ENCODE measurements around the gene PAGE1. TPM values are rescaled to one million over a fixed set of nuclear protein-coding genes. Genes with fewer than 3 reads are reported as not detected.
"Not testable (repeated sequence)": the region's sequence is repeated elsewhere in the genome, so short reads cannot be mapped to it uniquely, and the experiment has no call there.

Gene PAGE1, protein sequence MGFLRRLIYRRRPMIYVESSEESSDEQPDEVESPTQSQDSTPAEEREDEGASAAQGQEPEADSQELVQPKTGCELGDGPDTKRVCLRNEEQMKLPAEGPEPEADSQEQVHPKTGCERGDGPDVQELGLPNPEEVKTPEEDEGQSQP
- not detected for total RNA-seq

DNA sequence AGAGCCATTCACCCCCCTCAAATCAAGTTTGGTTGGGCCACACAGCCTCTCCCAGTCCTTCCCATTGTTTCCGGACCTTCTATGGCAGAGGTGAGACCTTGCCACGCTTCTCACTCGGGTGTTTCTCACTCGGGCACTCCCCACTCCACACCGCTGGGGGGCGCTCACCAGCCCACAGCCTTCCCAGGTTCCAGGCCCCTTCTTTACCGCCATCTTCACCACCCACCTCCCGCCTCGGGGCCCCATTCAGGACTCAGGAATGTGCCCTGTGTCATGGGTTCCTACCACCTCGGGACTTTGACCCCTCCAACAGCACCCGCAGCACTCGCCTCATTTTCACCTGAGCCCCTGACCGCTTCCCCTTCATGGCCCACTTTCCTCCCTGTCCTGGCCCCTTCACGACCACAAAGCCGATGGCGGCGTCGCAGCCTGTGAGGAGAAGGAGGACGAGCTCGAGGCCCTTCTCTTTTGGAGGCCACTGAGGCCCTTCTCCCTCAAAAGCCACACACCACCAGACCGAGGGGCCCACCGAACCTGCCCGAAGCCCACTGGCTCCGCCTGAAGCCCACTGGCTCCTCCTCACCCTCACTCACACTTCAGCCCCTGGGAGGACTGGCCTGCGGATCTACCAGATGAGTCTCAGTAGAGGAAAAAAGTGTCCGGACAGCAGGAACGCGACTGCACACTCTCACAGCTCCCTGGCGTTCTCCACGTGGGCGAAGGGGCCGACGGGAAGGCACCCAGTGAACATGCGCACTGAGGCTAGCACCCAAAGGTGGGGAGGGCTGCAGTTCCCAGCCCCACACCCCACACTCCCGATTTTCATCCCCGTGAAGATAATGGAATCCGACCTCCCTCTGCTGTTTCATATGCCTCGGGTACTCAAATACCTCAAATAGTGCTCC, at the start of gene PAGE1:
PAGE1 (minus strand) TSS at position 709 of the 905 bp plus-strand sequence. CDS start 1,214 bp downstream, outside the sequence.
- no peak for DNase-seq
- H3K9me3 Mint-ChIP-seq: no peaks in the 10 kb centered on the region
- H3K27ac Mint-ChIP-seq: no peak within 1 kb of the TSS
- no peaks in the 10 kb centered on the region for H3K36me3 Mint-ChIP-seq
- no peak within 1 kb of the TSS for H3K4me3 Mint-ChIP-seq
- H3K27me3 Mint-ChIP-seq: no peaks in the 10 kb centered on the region
- H3K4me1 Mint-ChIP-seq: no peaks in the 10 kb centered on the region

DNA sequence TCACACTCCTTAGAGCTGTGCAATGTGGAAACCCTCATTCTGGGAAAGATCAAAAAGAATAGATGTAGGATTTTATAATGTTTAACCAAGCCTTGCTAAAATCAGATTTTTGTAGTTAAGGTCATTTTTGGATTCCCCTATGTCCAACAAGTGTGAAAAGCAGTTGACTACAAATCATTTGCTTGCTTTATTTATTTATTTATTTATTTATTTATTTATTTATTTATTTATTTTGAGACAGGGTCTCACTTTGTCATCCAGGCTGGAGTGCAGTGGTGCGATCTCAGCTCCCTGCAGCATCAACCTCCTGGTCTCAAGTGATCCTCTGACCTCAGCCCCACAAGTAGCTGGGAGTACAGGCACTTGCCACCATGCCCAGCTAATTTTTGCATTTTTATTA, 45.7 kb upstream of the PAGE1 start:
- not testable (repeated sequence) for H3K27me3 Mint-ChIP-seq, H3K27ac Mint-ChIP-seq, H3K4me1 Mint-ChIP-seq, H3K36me3 Mint-ChIP-seq, DNase-seq, H3K9me3 Mint-ChIP-seq, H3K4me3 Mint-ChIP-seq

DNA sequence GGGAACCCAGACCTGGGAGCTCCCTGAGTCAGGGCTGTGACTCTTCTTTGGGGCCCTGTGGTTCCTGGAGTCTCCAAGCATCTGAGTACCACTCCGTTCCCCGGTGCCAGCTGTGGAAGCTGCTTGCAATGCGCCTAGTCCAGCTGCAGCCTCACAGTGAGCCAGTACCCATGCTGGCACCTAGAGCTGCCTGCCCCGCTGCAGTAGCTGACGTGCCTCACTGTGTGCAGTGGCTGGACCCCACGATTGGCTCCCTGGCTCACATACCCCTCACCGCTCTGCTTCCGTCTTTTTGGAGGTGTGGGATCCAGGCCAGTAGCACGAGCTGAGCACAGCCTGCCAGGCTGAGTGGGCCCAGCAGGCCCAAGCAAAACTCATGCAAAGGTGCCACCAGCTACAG, 32.1 kb upstream of the PAGE1 start:
- H3K27me3 Mint-ChIP-seq: no peaks in the 10 kb centered on the region
- H3K4me1 Mint-ChIP-seq: peaks cover 2% of the 10 kb centered on the region
- no peaks in the 10 kb centered on the region for H3K36me3 Mint-ChIP-seq
- no peak overlapping the region for H3K27ac Mint-ChIP-seq
- H3K4me3 Mint-ChIP-seq: no peak overlapping the region
- DNase-seq: no peak
- no peaks in the 10 kb centered on the region for H3K9me3 Mint-ChIP-seq

DNA sequence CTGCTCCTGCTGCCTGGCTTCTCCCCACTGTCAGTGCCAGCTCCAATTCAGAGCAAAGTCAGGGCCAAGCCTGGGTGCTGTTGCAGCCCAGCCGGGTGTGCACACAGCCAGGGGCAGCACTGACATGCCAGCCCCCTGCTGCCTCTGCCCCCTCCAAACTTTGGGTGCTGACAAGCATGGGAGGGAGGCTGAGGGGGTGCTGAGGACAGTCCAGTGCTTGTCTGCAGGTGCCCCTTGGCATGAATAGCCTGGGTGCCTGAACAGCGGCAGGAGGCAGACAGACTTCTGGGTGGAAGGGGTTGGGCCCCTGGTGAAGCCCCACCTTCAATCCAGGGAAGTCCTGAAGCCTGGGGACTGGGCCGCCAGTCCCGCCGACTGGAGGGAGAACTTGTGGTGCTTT, 31.2 kb upstream of the PAGE1 start:
- no peak for DNase-seq
- Mint-ChIP-seq H3K36me3 (no peaks in the 10 kb centered on the region), H3K27ac (no peak overlapping the region), H3K27me3 (no peaks in the 10 kb centered on the region), H3K9me3 (no peaks in the 10 kb centered on the region), H3K4me1 (peaks cover 2% of the 10 kb centered on the region), H3K4me3 (no peak overlapping the region)

DNA sequence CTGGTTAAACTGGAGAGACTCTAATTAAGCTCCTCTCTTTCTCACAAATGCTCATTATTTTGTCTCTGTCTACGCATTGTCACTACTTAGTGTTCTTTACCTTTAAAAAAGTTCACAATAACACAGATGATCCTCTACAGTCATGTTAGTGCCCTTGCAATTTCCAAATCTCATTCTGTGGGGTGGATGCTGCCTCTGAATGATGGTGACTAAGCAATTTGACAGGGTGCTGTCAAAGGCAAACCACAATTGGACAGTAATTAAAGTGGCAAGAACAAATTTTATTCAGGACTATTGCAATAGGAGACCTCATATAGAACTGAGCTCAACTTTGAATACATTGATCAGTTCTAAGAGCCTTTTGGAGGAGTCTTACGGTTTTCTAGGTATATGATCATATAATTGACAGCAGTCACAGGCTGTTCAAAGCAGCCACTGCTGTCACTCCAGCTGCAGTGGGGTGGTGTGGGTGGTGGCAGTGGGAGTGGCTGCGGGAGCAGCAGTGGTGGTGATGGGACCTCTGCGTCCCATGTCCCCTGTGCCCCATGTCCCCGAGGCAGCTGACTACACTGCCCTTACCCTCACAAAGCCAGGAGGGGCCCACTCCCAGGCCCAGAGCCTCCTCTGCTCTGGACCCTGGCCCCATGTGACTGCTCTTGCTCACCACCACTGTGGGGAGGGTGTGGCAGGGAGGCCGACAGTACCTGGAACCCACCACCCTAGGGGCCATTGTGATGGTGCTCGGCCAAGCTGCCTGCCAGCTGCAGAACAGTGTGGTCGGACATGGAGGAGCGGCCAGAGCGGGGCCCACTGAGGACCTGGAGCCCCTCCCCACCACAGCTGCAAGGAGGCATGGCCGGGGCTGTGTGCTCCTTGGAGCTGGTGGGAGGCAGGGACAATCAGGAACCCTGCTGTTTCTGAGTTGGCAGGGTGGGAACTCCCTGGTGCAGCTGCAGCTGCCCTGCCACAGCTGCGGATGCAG, 30.4 kb upstream of the PAGE1 start:
- Mint-ChIP-seq H3K36me3 (no peaks in the 10 kb centered on the region), H3K4me3 (no peak overlapping the region), H3K27ac (no peak overlapping the region), H3K27me3 (no peaks in the 10 kb centered on the region), H3K9me3 (no peaks in the 10 kb centered on the region), H3K4me1 (peaks cover 2% of the 10 kb centered on the region)
- no peak for DNase-seq

DNA sequence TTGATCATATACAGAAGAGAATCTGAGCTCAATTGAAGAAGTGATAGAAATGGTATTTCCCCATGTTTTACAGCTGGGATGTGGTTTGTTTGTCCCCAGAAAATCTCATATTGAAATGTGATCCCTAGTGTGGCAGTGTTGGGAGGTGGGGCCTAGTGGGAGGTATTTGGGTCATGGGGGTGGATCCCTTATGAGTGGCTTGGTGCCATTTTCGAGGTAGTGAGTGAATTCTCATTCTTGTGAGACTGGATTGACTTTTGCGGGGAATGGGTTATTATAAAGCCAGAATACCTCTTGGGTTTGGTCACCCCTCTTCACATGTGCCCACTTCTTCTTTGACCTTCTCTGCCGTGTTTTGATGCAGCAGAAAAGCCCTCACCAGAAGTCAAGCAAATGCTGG, 29.6 kb upstream of the PAGE1 start:
- Mint-ChIP-seq H3K27me3 (no peaks in the 10 kb centered on the region), H3K27ac (no peak overlapping the region), H3K4me3 (no peak overlapping the region), H3K36me3 (no peaks in the 10 kb centered on the region), H3K4me1 (peaks cover 2% of the 10 kb centered on the region), H3K9me3 (no peaks in the 10 kb centered on the region)
- no peak for DNase-seq

DNA sequence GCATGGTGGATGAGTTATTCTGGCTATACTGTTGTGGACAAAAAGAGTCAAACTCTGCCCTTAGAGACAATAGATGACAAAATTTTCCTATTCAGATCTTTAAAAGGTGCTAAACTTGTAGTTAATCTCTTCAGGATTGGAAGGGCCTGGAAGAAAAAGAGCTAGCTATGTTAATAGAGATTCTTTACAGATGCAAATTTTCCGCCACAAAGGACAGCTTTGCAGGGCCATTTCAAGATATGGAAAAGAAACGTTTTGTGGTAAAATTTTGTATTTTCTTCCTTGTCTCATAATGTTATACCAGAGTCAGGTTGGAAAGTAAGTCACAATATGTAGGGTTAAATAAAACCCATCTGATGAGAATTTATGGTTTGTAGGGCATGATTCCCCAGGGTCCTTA, 24.3 kb upstream of the PAGE1 start:
- H3K27me3 Mint-ChIP-seq, H3K9me3 Mint-ChIP-seq, H3K4me1 Mint-ChIP-seq, H3K36me3 Mint-ChIP-seq, H3K27ac Mint-ChIP-seq, DNase-seq, H3K4me3 Mint-ChIP-seq: not testable (repeated sequence)

DNA sequence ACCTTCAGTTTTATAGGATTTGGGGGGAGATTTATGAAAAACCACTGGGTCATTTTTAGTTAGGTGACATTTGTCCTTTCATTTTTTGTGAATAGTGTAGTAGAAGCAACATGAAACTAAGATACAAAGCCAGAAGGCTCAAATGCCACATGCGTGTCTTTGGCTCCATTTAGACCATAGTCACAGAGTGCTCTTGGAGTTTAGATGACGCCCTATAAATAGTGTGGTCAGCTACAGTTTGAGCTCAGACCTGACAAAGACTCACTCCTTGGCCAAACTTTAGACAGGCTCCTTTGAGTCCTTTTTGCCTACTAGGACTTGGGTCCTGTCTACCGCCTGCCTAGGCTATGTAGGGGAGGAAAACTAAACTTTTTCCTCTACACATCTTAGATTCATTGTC, 16.8 kb upstream of the PAGE1 start:
- no peaks in the 10 kb centered on the region for H3K36me3 Mint-ChIP-seq
- no peaks in the 10 kb centered on the region for H3K4me1 Mint-ChIP-seq
- no peak overlapping the region for H3K27ac Mint-ChIP-seq
- DNase-seq: no peak
- no peaks in the 10 kb centered on the region for H3K9me3 Mint-ChIP-seq
- H3K27me3 Mint-ChIP-seq: no peaks in the 10 kb centered on the region
- H3K4me3 Mint-ChIP-seq: no peak overlapping the region

DNA sequence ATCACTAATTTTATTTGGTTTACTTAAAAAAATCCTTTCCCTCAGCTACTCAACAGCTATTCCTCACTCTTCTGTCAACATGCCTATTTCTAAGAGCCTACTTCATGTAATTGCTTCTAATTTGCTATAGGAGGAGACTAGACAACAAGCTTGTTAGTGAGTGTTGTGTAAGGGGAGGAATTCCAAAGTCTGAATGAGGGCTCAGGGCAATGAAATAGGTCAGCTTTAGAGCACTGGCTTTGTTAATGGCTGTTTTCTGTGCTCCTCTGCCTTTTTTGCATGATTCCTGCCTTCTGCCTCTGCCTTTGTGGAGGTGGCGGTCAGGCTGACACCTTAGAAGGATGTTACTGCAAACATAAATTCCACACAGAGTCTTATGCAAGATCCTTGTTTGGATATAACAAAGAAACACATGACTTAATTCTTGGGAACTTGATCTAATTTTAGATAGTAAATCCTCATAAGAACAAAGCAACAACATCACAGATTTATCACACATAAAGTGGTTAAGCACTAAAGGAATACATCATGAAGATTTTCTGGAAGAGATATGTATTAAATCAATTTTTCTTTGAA, 15.0 kb upstream of the PAGE1 start:
- Mint-ChIP-seq H3K4me1 (no peaks in the 10 kb centered on the region), H3K27me3 (no peaks in the 10 kb centered on the region), H3K36me3 (no peaks in the 10 kb centered on the region), H3K4me3 (no peak overlapping the region), H3K27ac (no peak overlapping the region), H3K9me3 (no peaks in the 10 kb centered on the region)
- no peak for DNase-seq

DNA sequence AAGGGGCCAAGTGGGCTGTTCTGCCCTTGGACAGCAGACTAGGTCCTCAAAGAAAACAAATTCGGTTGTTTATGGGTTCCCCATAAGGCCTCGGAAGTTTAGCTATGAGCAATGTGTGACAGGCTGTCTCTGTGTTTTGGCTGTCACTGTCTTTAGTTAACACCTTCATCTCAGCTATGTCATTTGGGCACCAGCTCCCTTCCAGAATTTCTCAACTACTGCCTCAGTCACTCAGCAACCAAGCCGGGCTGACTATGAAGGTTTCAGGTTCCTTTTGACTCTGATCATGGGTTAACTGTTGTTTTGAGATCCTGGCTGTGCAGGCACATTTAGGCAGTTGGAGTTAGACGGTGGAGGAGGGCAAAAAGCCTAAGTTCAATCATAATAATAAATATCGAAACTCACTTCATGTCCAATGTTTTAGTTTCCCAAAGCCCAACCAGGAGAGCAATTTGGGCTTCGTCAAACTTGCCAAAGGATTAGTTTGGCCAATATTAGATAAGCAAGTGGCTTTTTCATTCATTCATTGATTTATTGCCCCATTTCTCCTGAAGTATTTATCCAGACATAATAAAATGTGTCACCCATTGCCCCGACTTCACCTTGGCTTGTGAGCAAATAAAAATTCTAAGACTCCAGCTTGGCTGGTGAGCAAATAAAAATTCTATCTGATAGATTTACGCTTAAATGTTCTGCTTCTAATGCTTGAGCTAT, 9.1 kb upstream of the PAGE1 start:
- peaks cover 4% of the 10 kb centered on the region for H3K27me3 Mint-ChIP-seq
- no peak for DNase-seq
- H3K4me1 Mint-ChIP-seq: no peaks in the 10 kb centered on the region
- no peak overlapping the region for H3K4me3 Mint-ChIP-seq
- H3K36me3 Mint-ChIP-seq: no peaks in the 10 kb centered on the region
- no peaks in the 10 kb centered on the region for H3K9me3 Mint-ChIP-seq
- no peak overlapping the region for H3K27ac Mint-ChIP-seq

DNA sequence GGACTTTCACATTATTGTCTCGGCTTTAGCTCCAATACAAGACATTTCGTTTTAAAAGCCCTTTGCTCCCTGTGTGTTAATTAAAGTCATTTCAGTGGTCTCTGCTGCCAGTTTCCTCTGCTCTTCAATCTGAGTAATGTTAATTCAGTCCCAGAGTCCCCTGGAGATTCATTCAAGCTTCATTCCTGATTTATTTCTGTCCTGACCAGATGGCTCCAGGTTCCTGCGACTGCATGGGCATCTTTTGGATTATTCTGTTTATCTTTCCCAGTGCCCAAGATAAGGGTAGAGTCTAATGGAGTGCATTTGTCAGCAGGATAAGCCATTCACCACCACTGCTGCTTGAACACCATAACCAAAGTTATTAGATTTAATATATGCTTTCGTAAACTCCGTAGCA, 6.1 kb upstream of the PAGE1 start:
- Mint-ChIP-seq H3K9me3 (no peaks in the 10 kb centered on the region), H3K27ac (no peak overlapping the region)
- DNase-seq: no peak

DNA sequence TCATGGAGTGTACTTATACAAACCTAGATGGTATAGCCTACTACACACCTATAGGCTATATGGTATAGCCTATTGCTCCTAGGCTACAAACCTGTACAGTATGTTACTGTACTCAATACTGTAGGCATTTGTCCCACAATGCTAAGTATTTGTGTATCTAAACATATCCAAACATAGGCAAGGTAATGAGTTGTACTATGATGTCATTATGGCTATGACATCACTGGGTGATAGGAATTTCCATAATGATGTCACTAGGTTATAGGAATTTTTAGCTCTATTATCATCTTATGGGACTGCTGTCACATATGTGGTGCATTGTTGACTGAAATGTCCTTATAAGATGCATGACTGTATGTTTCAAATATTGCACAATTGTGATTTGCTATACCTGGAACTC, 5.5 kb upstream of the PAGE1 start:
- Mint-ChIP-seq H3K27me3 (peaks cover 4% of the 10 kb centered on the region), H3K36me3 (no peaks in the 10 kb centered on the region), H3K27ac (no peak overlapping the region), H3K9me3 (no peaks in the 10 kb centered on the region), H3K4me3 (no peak overlapping the region), H3K4me1 (no peaks in the 10 kb centered on the region)
- no peak for DNase-seq

More for the DNA sequence above, 6.1 kb upstream of the PAGE1 start:
- H3K4me1 Mint-ChIP-seq: no peaks in the 10 kb centered on the region
- H3K27me3 Mint-ChIP-seq: peaks cover 4% of the 10 kb centered on the region
- H3K4me3 Mint-ChIP-seq: no peak overlapping the region
- H3K36me3 Mint-ChIP-seq: no peaks in the 10 kb centered on the region

DNA sequence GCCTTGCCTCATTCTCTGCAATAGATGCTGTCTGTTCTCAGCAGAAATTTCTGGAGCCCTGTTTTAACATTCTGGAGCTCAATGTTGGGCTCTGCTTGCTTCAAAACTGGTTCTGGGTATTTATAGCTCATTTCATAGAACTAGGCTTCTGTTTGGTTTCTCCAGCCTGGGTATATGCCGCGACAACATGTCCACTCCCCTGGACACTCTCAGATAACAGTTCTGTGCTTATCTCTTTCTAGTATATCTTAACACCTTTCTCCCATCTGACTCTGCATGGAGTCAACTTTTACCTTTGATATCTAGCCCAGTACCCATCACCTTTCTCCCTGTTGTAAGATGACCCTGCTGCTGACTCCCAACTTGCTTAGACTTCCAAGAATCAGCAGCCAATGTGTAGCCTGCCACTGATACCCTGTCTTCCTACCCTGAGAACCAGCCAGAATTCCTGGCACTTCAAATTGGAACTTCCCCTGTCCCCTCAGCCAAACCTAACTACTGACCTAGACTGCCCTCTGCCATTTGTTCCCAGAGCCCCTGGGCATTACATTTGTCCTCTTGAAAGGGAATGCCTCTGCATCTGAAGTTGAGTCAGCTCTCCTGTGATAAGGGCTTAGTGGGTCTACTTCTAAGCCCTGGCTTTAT, 20.6 kb downstream of the PAGE1 start:
- Mint-ChIP-seq H3K4me3 (no peak overlapping the region), H3K27ac (no peak overlapping the region), H3K4me1 (no peaks in the 10 kb centered on the region), H3K36me3 (no peaks in the 10 kb centered on the region), H3K9me3 (no peaks in the 10 kb centered on the region), H3K27me3 (no peaks in the 10 kb centered on the region)
- DNase-seq: no peak

DNA sequence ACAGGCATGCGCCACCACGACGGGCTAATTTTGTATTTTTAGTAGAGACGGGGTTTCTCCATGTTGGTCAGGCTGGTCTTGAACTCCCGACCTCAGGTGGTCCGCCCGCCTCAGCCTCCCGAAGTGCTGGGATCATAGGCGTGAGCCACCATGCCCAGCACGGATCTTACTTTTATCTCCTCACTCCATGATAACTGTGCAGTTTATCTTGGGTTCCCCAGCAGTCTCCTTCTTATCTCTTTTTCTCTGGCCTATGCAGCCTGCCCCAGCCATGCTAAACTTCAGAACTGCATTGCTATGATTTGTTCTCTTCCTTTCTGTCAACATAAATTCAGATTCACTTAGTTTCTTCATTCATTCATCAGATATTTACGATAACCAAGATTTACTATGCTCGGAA, 22.4 kb downstream of the PAGE1 start:
- Mint-ChIP-seq H3K9me3 (no peaks in the 10 kb centered on the region), H3K27me3 (no peaks in the 10 kb centered on the region), H3K27ac (no peak overlapping the region), H3K4me1 (no peaks in the 10 kb centered on the region), H3K4me3 (no peak overlapping the region), H3K36me3 (no peaks in the 10 kb centered on the region)
- no peak for DNase-seq

Data from activated naive CD8-positive, alpha-beta T cell treated with anti-CD3 and anti-CD28 coated beads for 36 hours (primary cell).